Thoracic aorta (tissue), 2 donors: ENCODE measurements around the gene MED28. TPM values are rescaled to one million over a fixed set of nuclear protein-coding genes. Genes with fewer than 3 reads are reported as not detected.
"Not testable (repeated sequence)": the region's sequence is repeated elsewhere in the genome, so short reads cannot be mapped to it uniquely, and the experiment has no call there.

Source experiments
- ATAC-seq: fragments of 150-250 bp; one replicate; pipeline ENCODE4 v1.8.0; 2017; ENCODE audit warnings: low read depth; ENCODE audit not compliant: insufficient number of reproducible peaks, low FRiP score
- DNase-seq: peaks from one replicate; pipeline ENCODE4 v3.0.0-alpha.2; 2020; ENCODE audit warnings: low spot score
- H3K27ac ChIP-seq, 2 donors: fragments of 200-600 bp; sonication (generic); 1 replicate in 1 of 2; 2 replicates in 1 of 2; pipeline ENCODE4 v1.5.1; 2016; ENCODE audit warnings: mild to moderate bottlenecking in 2 of 2, moderate library complexity in 2 of 2
- H3K27me3 ChIP-seq: fragments of 200-600 bp; sonication (generic); replicated peaks from 2 replicates; pipeline ENCODE4 v1.6.0; 2016; ENCODE audit warnings: mild to moderate bottlenecking; ENCODE audit not compliant: insufficient read depth
- H3K36me3 ChIP-seq: fragments of 200-600 bp; sonication (generic); one replicate; pipeline ENCODE4 v1.5.1; 2016
- H3K4me1 ChIP-seq, 2 donors: fragments of 200-600 bp; sonication (generic); 1 replicate in 1 of 2; 2 replicates in 1 of 2; pipeline versions ENCODE4 v1.5.1 to v1.6.0; 2016; ENCODE audit warnings: low read depth in 2 of 2, mild to moderate bottlenecking in 1 of 2; ENCODE audit not compliant: control insufficient read depth in 1 of 2
- H3K4me3 ChIP-seq: fragments of 200-600 bp; sonication (generic); 2 replicates; pipeline ENCODE4 v1.5.1; 2016; ENCODE audit warnings: mild to moderate bottlenecking
- H3K9me3 ChIP-seq: fragments of 200-600 bp; sonication (generic); 2 replicates; pipeline ENCODE4 v1.5.1; 2016
- CTCF ChIP-seq: fragments of 200-600 bp; sonication (generic); IDR thresholded peaks from one replicate; pipeline ENCODE4 v1.5.1; 2019; ENCODE audit warnings: antibody characterized with exemption
- total RNA-seq, 2 donors: library from RNA; depleted of rRNA; stranded (reverse); fragments of >200 nt; gene quantifications; one replicate each; pipeline versions ENCODE4 v1.1.0 to v1.2.3, GENCODE V29; 2016

Gene MED28
- total RNA-seq = 10 to 100 TPM; 14.5 to 22.8 TPM

- DNase-seq (peak; percentile 94), ATAC-seq (peak; percentile 95)
- H3K27me3 ChIP-seq = no peaks in the 10 kb centered on the region
- peaks cover 24 to 45% of the 10 kb centered on the region in 2 donors for H3K4me1 ChIP-seq
- H3K36me3 ChIP-seq = no peaks in the 10 kb centered on the region
- H3K9me3 ChIP-seq = no peaks in the 10 kb centered on the region
- no peak for TF ChIP-seq CTCF
- peak within 1 kb of the TSS; percentile 70 to 90 for H3K27ac ChIP-seq
- peak within 1 kb of the TSS; percentile 90 for H3K4me3 ChIP-seq
Observed at GRCh38 chr4:17614416-17615299, at the start of gene MED28. Gene MED28, plus strand, starts transcription at chr4:17614641. Its CDS starts 14 bp downstream, at chr4:17614655.

- ATAC-seq = no peak
- Histone ChIP-seq H3K36me3 (no peaks in the 10 kb centered on the region), H3K4me3 (no peak overlapping the region), H3K27ac (no peak overlapping the region), H3K4me1 (no peaks in the 10 kb centered on the region), H3K27me3 (no peaks in the 10 kb centered on the region), H3K9me3 (no peaks in the 10 kb centered on the region)
- no peak for DNase-seq
- no peak for TF ChIP-seq CTCF
Observed at GRCh38 chr4:17565846-17566245, 48.6 kb upstream of the MED28 start.

GRCh38 chr4:17567271-17567670 is 47.2 kb upstream of the MED28 start:
- ATAC-seq = no peak

DNA sequence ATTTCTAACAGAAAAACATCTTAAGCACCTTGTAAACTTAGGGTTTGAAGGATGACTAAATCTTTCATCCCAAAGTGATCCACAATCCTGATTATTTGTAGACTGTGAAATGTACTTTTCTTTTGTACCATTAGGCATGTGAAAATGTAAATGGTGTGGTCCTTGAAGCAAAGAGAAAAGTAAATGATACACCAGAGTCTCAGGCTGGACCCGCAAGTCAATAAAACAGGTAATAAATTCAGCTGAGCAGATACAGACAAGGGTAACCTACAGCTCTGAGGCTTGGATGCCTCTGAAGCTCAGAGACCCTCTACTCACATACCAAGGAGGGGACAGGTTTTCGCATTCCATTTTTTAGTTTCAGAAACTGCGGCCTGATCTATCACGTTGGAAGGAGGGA is 40.2 kb upstream of the MED28 start:
- no peak for DNase-seq
- Histone ChIP-seq H3K4me1 (peaks cover 9 to 13% of the 10 kb centered on the region in 2 donors), H3K9me3 (no peaks in the 10 kb centered on the region), H3K36me3 (no peaks in the 10 kb centered on the region), H3K27ac (no peak overlapping the region), H3K4me3 (no peak overlapping the region), H3K27me3 (no peaks in the 10 kb centered on the region)
- ATAC-seq = no peak
- no peak for TF ChIP-seq CTCF

More at GRCh38 chr4:17567271-17567670, 47.2 kb upstream of the MED28 start:
- no peaks in the 10 kb centered on the region for H3K36me3 ChIP-seq
- H3K9me3 ChIP-seq = no peaks in the 10 kb centered on the region
- no peaks in the 10 kb centered on the region for H3K27me3 ChIP-seq
- H3K4me1 ChIP-seq = no peaks in the 10 kb centered on the region
- no peak for DNase-seq
- H3K27ac ChIP-seq = no peak overlapping the region
- H3K4me3 ChIP-seq = no peak overlapping the region
- TF ChIP-seq CTCF = no peak

GRCh38 chr4:17575177-17575576 is 39.3 kb upstream of the MED28 start:
- H3K4me1 ChIP-seq = peaks cover 15 to 19% of the 10 kb centered on the region in 2 donors
- H3K9me3 ChIP-seq, H3K4me3 ChIP-seq, H3K27me3 ChIP-seq, ATAC-seq, H3K27ac ChIP-seq, DNase-seq, H3K36me3 ChIP-seq: not testable (repeated sequence)
